Stimulated activated naive CD4-positive, alpha-beta T cell (primary cell): ENCODE results near the gene NOP9.

Experiments used
- DNase-seq, 6 experiments: peaks; one replicate each; lab custom pipeline; 2025; lab: John Stamatoyannopoulos, UW

NOP9 gene

GRCh38 chr14:24299255-24300191 is at the start of gene NOP9, which contains the start of gene DHRS1:
NOP9 (plus strand) TSS chr14:24299850; CDS start chr14:24299955, 105 bp downstream.
DHRS1 (minus strand) TSS chr14:24299780; CDS start chr14:24299106, 674 bp downstream.
- peak; percentile 80 to 94 (median 88) for DNase-seq

DNA sequence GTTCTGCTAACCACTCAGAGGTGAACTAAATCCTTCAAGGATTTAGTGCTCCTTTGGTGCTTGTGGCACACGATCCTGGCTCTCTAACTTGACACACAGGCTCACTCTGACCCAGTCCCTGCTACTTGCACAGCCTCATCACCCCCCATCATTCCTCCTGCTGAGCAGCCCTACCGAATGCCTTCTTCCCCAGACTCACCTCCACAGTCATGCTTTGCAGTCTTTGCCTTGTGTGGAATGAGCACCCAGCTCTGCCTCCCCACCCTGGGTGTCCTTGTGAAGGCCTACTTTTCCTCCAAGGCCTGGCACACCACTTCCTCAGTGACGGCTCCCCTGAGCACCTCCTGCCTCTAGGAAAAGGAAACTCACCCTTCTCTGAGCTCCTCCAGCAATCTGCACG is 49.3 kb upstream of the NOP9 start:
- DNase-seq = no peak

GRCh38 chr14:24251880-24252288 is 47.8 kb upstream of the NOP9 start:
- no peak for DNase-seq

DNA sequence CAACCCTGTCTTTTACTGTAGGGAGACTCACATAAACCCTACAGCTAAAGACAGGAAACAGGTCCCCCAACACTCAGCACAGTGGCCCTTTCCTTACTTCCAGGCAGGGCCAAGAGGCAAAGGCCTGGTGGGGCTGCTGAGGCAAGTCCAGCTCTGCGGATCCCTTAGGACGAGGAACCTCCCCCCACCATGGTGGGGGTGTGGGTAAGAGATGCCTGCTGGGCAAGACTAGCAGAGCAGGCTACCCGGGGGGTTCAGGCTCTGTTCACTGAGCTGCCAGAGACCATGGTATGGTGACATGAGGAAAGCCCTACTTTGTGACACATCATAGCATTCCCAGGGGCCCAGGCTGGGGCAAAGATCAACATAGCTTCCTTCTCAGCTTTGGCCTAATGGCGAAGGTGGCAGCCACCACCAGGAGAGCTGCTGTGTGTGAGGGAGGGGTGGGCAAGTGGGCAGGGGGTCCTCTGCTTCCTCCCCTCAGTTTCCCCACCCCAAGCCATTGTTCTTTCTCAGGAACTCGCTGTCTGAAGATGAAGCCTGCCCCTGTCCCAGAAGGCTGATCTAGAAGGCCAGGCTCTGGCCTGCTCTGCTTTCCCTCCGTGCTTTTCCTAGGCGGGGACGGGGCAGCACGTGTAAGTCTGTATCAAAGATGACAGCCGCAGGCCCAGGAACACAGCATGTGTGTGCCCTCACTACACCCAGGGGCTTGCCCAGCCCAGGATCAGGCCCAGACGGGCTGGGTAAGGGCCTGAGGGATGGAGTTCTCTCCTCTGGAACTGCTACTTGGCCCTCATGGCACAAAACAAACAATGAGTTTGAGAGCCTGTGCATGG is 47.1 kb upstream of the NOP9 start:
- DNase-seq = no peak

DNA sequence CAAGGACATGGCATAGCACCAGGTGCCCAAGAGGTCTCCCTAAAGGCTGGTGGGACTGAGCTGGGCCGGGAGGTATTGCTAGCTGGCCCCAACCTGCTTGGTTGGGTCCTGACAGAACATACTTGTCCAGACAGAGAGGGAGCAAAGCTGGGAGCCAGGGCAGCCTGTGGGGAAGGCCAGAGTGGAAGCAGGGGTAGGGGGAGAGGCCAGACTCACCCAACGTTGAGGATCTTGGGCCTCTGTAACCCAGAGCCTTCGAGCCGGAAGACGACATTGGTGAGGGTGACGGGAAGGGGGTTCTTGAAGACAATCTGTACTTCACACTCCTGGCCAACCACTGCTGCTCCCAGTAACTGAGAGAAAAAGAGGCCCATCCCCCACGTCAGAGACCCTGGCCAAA is 45.7 kb upstream of the NOP9 start:
- DNase-seq = no peak

DNA sequence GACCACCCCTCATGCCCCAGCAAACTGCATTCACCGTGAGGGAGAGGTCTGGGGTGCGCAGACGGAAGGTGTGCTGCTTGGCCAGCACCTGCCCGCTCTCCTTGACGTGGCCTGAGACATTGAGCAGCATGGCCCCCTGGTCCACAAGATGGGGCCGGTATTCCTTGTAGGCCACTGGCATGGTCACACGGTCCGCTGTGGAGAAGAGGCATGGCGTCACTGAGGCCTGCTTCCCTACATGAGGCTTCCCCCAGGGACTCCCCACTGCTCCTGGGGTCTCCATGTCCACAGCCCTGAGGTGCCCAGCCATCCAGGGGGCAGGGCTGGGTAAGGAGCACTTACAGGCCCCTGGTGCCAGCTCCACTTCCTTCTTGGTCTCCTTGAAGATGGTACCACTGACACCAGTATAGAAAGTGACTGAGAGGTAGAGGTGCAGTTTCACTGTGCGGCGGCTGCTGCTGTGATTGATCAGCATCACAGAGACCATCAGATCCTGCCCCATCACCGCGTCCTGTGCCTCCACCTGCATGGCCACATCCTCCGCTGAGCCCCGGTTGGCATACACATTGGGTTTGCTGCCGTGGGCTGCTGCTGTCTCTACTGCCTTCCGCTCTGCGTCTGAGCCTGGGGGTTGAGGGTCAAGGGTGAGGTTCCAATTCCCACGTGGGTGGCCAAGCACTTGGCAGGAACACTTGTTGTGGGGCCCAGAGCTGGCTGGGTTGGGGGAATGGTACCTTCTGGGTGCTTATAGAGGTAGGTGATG is 44.8 kb upstream of the NOP9 start:
- DNase-seq = no peak

GRCh38 chr14:24255438-24255837 is 44.2 kb upstream of the NOP9 start:
- DNase-seq = no peak

DNA sequence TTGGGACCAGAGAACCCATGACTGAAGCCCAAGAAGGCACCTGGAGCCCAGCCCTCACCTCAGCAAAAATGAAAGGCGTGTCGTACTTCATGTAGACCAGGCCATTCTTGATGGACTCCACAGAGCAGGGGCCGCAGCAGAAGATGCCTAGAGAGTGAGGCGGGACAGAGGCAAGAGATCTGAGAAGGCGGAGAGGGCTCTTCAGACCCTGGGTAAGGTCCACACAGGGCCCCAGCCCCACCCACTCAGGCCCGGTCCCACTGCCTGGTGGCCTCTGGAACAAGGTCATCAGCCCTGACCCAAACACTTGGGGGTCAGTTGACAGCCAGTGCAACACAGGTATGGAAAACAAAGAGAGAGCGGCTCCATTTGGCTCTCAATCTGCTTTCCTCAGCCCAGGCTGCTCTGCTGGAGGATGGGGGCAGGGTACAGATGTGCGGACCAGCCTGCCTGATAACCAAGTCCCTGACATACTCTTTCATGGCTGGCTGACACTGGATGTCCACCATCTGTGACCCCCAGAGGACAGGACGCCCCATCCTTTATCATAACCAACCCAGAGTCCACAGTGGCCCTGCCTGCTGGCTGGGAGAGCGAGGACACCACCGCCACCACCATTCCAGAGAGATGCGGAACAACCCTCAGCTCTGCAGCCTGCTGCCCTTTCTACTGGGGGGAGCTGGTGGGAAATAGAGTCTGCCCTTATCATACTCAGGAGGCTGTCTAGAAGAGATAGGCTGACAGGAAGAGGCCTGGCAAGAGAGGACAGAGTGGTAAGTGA is 43.5 kb upstream of the NOP9 start:
- no peak for DNase-seq

- DNase-seq = no peak
These were observed 42.7 kb upstream of the NOP9 start for GRCh38 chr14:24256960-24257359.

GRCh38 chr14:24258119-24258518 is 41.5 kb upstream of the NOP9 start:
- DNase-seq = no peak

DNA sequence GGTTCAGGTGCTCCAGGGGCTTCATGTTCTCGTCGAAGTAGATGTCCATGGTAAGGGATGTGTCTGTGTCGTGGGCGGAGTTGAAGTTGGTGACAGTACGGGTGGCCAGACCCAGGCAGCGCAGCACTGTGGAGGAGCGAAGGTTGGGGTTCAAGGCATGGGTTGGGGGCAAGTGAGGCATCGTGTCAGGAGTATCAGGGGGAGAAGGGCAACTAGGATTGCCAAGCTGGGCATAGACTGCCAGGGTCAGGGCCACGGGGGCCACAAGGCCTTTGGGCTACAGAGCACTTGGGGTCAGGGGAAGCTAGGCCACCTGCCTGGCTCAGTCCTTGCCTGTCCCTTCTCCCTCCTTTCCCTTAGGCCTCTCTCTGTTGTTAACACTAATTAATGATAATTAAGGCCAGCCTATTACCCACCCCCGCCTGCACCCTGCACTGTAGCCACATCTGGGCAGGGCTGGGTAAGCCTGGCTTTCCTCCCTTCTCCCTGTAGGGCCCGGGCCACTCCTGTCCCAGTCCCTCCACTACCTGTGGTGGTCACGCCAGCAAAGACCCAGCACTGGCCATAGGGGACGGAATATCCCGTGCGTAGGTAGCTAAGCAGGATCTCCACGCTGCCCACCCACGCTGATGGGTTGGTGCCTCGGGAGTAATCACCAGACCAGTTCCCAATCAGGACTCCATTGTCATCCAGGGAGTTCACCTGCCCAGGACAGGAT is 40.9 kb upstream of the NOP9 start:
- no peak for DNase-seq

GRCh38 chr14:24259282-24260025 is 40.2 kb upstream of the NOP9 start:
- DNase-seq = no peak

GRCh38 chr14:24260026-24260779 is 39.4 kb upstream of the NOP9 start:
- no peak for DNase-seq

GRCh38 chr14:24260780-24261157 is 38.9 kb upstream of the NOP9 start:
- no peak for DNase-seq

- DNase-seq = no peak
These were observed 38.2 kb upstream of the NOP9 start for GRCh38 chr14:24261256-24261968.

DNA sequence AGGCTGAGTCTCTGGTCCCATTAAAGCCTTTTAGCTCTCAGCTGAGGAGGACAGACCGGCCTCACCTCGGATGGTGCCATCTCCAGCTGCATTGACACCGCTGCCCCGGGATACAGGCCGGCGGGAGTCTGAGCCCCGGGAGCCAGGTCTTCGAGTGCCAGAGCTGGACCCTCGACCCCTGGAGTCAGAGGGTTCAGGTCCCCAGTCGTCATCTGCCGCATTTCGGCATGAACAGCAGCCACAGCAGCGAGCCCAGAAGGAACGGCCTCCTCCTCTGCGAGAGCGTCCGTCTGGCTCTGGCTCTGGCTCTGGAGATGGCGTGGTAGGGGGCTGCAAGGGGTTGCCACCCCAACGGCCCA is 37.7 kb upstream of the NOP9 start:
- no peak for DNase-seq

DNA sequence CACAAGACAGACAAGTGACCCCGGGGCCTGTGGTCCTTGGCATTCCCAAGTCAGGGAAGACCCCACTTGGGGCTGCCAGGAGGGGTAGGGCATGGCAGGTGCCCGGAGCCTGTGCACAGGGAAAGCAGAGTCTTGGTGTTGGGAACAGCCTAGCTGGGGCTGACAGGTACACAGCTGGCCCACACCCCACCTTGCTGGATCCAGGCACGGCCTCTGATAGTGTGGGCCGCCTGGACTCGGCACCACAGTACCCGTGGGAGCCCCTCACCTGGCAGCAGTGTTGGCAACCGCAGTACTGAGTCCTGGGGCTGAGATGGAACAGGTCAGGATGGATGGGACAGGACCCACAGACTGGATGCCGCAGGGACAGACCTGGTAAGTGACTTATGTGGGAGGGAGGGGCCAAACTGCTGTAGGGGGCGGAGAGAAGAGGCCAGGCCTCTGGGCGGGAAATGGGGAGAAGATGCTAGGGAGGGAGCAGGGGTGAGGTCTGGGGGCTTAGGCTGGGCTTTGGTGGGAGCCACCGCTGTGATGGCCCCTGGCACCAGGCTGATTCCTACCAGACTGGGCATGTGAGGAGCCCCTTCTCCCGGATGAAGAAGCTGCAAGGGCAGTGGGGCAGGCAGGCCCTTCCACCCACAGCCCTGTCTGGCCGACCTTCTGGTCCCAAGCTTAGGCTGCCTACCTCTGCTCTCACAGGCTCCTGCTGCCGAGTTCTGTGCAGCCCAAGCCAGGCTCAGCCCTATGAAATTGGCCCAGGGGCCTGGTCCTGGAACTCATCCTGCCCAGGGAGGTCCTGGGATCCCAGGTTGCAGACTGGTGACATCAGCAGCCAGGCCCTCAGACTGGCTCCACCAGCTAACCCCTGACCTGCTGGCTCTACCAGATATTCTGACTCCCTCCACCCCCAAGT is 36.6 kb upstream of the NOP9 start, which contains the start of gene TGM1:
Gene TGM1, minus strand, starts transcription at position 357 of the 913 bp plus-strand sequence. CDS start 825 bp downstream, outside the sequence.
- no peak for DNase-seq
